ENCODE data around the gene ST6GALNAC3. TPM values are rescaled to one million over a fixed set of nuclear protein-coding genes. Genes with fewer than 3 reads are reported as not detected.
"Not testable (repeated sequence)": the region's sequence is repeated elsewhere in the genome, so short reads cannot be mapped to it uniquely, and the experiment has no call there.

ST6GALNAC3 gene
- total RNA-seq, 1 donor from 2014 or later, result 3.9 TPM

DNA sequence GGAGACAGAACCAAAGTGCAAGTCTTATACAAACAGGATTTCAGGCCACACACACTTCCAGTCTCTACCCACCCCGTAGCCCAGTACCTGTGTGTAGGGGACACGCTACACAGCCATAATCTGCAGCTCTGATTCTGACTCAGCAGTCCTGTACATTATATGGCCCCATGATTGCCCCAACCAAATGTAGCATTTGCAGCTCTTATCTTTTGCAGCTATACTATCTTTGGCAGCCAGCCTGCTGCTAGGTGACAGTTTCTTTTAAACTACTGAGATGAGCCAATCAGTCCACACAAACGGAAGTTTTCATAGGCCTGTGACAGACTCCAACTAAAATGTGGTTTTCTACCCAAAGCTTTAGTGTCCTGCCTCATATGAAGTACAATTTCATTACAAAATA lies 533.2 kb downstream of the ST6GALNAC3 start:
- no peak for DNase-seq (ENCODE audit: missing footprints)
- ATAC-seq, result no peak
- intact Hi-C loops (cut with DNase I), result no loop called here

DNA sequence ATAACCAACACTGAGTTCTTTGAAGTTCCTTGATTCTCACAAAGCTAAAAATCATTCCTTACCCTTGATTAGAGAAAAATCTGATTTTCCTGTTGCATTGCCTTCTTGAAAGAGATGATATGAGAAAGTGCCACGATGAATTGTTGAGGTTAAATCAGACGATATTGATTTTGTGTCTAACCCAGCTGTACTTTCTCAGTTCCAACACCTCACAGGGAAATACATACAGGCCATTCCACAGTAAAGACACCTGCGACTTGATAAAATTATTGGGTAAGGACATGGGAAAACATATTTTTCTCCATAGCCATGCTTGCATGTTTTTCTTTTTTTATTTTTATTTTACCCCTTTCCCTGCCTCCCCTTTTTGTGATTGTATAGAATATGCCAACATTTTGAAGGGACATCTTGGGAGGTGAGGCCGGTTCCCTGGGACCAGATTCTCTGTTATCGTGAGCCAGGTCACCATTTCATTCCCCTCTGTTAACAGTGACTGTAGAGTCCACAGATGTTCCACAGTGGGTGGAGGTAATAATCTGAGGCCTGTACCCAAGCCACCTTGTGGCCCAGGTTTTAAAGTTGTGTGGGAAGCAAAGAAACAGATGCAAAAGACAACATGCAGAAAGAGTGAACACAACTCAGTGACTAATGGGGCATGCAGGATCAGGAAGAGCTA lies 537.4 kb downstream of the ST6GALNAC3 start:
- ATAC-seq (no peak), DNase-seq (ENCODE audit: missing footprints) (no peak)
- intact Hi-C loops (cut with DNase I), result no loop called here

DNA sequence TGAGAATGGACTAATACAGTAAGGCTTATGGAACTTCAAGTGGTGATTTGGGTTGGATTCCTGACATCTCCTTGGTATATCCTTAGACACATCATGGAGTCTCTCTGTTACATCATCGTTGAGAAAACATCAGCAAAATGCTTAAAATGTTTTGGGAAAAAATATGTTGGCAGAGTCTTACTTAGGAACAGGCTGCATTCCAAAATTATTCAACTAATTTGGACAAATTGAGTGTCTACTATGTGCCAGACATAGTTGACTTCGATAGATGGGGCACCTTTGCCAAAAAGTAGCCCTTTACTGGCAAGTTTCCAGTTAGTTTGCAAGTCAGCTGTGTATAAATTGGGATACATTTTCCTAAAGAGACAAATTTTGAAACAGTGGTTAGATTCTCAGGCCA lies 539.3 kb downstream of the ST6GALNAC3 start:
- DNase-seq (ENCODE audit: missing footprints), result no peak
- intact Hi-C loops (cut with DNase I), result no loop called here
- ATAC-seq, result no peak

DNA sequence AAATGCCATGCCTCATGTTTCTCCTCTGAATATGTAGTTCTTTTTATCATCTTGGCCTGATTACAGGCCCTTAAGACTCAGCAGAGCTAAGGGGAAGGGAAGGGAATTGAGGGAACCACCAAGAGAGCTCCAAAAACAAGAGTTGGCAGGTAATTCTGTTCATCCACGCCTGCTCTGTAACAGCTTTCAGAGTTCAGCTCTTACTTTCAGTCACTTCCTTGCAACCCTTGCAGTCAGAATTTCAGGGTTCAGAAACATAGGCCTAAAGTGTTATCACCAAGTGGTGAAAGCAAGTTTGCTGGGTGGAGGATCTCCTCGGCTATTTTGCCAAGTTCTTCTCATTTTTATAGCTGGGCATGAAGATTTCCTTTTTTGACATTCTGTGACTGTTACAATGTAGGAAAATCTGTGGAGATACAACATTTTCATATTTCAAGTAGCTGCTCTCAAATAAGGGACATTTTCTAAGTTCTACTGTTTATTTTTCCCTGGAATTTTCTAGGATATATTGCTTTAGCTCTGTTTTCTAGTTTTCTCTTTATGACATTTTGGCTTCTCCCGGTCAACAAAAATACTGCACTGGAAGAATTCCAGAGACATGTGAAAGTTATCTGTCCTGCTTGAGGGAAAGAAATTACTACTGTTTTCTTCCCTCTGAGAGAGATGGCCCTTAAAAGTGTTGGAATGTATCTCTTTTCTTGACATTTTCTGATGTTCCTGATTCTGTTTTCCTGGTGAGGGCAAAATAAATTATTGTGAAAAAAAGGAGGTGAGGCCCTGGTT lies 540.9 kb downstream of the ST6GALNAC3 start:
- DNase-seq (ENCODE audit: missing footprints), result no peak
- intact Hi-C loops (cut with DNase I), result no loop called here
- ATAC-seq, result no peak

DNA sequence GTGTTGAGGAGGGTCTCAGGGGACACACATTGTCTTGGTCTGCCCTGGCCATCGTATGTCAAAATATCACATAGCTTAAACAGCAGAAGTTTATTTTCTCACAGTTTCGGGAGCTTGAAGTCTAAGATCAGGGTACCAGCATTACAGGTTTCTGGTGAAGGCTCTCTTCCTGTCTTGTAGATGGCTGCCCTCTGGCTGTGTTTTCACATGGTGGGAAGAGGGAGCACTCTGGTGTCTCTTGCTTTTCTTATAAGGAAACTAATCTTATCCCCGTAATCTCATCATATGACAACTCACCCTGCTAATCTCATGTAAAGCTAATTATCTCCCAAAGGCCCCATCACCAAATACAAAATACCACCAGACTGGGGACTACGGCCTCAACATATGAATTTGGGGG lies 545.8 kb downstream of the ST6GALNAC3 start:
- intact Hi-C loops (cut with DNase I), result no loop called here
- ATAC-seq (no peak), DNase-seq (ENCODE audit: missing footprints) (no peak)

DNA sequence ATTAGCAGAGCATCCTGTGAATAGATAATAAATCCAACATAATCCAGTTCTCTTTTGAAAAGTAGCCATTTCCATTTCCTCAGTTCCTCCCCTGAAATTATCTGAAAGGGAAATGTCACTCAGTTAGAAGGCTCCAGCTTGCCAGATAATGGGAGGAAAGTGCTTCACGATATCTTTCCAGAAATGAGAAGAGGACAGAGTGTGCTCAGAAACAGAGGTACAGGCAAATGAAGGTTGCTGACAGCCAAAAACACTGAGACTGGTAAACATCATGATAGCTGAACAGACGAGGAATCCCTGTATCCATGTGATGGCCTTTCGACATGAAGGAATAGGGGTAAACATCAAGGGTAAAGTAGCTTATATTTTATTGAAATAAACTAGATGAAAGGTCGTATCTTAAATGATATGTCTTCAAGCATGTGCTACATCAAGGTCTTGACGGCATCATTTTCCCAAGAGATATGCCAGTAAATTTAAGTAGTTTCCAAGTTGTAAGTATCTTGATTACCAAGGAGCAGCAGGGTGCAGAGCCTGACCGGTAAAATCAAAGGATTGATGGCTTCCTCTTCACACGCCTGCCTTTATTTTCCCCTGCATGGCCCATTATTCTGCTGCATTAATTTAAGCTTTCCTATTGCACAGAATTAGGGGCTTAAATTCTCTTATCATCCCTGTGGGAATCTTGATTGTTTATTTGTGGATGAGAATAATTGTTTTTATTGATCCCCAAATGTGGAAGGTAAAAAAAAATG lies 548.4 kb downstream of the ST6GALNAC3 start:
- intact Hi-C loops (cut with DNase I), result no loop called here
- ATAC-seq (no peak), DNase-seq (ENCODE audit: missing footprints) (no peak)

DNA sequence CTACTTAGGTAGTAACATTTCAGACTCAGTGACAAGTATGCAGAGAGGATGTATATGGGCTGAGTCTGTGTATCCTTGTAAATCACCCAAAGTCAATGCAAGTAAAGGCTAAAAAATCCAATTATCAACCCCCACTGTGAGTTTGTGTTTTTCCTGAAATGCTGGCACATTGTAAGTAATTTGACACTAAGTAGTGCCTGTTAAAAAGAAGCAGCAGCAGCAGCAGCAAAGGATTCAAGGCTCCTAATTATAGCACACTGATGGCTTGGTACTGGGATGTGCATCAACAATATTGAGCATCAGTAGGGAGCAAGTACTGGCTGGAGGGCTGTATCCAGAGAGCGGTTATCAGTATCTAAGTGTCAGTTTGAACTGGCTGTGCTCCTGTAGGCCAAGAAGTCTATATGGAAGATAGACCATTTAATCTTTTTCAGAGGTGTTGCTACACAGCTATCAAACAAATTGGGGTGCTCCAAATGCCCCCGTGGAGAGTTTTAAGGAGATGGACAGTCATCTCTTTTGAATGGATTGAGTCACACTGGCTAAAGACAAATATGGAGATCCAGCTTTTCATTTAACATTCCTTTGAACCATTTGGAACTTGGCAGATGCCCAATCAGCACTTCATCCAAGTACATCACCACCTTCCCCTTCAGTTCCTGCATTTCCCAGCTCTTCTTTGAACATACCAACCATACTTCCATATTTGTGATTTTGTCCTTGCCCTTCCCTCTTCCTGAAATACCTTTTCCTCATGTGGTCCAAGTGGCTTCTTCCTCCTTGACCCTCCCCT lies 551.5 kb downstream of the ST6GALNAC3 start:
- DNase-seq (ENCODE audit: missing footprints) (no peak), ATAC-seq (no peak)
- intact Hi-C loops (cut with DNase I), result no loop called here

DNA sequence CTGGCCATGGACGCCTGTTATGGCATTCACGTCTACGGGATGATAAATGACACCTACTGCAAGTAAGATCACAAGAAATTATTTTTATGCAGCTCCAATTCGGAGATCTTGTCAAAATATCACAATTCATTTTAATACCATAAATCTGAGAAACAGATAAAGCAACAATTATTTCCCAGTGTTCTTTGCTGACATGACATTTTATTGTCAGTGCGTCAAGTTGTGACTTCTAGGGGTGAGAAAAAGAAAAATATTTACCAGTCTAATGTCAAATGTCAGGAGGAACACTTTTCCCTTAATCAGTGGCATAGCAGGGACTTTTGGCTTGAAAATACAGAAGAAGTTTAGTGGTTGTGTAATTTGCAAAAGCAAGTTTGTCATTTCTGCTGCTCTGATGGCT lies 553.0 kb downstream of the ST6GALNAC3 start:
- intact Hi-C loops (cut with DNase I), result no loop called here
- ATAC-seq, result no peak
- no peak for DNase-seq (ENCODE audit: missing footprints)

DNA sequence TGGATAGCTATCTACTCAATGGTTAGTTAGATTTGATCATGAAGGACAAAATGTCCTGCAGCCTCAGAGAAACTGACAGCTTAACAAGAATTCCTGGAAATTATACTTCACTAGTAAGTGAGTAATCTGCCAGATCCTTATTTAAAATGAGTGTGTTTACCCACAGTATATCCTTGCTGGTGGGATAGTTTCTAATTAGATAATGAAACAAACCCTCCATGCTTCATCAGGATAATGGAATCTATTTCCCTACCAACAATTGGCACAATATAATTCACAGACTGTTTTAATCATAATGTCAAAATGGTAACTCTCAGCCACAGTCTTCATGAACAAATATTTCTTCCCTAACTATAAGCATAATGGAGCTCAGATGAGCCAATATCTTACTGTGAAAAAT lies 553.4 kb downstream of the ST6GALNAC3 start:
- DNase-seq (ENCODE audit: missing footprints) (no peak), ATAC-seq (no peak)
- intact Hi-C loops (cut with DNase I), result no loop called here

DNA sequence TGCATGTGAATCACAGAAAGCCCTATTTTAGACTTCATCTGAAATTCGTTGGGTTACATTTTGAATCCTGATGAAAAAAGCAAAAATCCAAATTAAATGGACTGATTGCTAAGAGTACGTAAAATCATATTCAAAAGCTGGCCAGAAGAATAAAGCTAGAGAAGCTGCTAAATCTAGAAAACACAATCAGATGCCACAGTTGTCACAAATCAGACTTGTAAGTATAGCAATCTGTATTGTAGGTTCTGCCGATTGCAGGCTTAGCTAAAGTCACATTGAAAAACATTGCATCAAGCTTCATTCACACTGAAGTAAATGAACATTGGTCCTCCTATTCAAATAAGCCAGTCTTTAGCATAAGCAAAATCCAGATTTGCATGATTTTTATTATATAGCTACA lies 557.6 kb downstream of the ST6GALNAC3 start:
- ATAC-seq (no peak), DNase-seq (ENCODE audit: missing footprints) (no peak)
- intact Hi-C loops (cut with DNase I), result no loop called here

DNA sequence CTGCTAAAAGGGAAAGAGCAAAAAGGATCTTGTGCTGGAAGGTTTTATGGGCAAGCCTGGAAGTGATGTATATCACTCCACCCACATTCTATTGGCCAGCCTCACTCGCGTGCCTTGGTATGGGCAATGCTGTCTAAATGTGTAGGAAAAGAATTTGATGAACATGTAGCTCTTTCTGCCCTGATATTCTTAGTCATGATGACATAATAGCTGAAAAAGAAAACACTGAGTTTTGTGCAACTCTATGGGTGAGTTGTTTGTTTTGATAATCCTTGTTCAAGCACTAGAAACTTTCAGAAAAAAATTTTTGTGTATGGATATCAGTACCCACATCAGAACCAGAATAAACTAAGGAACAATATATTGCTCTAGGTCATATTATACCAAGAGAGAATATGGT lies 561.2 kb downstream of the ST6GALNAC3 start:
- no peak for ATAC-seq
- intact Hi-C loops (cut with DNase I), result no loop called here
- DNase-seq (ENCODE audit: missing footprints), result no peak

DNA sequence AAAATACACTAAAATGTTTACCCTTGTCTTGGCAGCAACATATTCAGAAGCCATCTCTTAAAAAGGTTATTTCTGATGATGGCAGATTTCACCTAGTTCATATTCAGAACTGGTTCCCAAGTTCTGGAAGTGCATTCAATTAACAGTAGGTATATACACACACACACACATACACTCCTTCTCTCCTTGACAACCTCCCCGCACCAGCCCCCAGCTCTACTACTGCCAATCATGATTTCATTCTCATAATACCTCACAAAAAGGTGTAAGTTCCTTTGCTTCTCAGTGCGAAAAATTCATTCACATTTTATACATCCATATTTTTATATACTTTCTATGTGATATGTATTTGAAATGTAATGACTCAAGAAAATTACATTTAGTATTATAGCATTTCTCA lies 564.6 kb downstream of the ST6GALNAC3 start:
- DNase-seq (ENCODE audit: missing footprints), result no peak
- intact Hi-C loops (cut with DNase I), result no loop called here
- no peak for ATAC-seq

DNA sequence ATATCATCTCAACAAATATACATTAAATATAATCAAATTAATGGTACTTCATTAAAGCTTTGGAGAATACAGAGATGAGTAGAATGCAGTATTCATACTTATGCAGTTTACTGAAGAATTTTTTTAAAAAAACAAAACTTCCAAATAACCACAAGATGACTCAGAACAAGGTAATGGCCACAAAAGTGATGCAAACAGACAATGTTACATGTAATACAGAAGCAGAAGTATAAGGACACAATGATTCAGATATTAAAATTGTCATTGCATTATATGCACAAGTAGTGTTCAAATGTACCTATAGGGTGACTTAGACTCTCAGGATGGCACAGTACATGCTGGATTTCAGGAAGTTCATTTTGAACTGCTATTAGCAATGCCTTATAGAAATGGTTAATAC lies 565.5 kb downstream of the ST6GALNAC3 start:
- no peak for DNase-seq (ENCODE audit: missing footprints)
- no peak for ATAC-seq
- intact Hi-C loops (cut with DNase I), result no loop called here

DNA sequence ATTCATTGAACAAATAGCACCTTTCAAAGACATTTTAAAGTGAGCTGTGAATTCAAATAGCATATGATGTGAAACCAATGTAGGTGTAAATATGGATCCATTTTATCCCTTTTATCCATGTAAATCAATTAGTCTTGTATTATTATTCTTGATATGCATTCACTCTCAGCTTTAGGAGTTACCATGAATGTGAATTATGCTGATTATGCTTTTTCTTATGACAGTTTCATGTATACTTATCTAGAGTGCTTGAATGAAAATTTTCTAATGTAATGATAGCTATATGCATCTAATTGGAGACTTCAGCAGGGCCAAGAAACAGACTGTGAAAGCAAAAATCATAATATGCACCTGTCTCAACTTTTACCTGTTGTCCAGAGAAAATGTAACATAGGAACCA lies 566.2 kb downstream of the ST6GALNAC3 start:
- ATAC-seq (no peak), DNase-seq (ENCODE audit: missing footprints) (no peak)
- intact Hi-C loops (cut with DNase I), result no loop called here

DNA sequence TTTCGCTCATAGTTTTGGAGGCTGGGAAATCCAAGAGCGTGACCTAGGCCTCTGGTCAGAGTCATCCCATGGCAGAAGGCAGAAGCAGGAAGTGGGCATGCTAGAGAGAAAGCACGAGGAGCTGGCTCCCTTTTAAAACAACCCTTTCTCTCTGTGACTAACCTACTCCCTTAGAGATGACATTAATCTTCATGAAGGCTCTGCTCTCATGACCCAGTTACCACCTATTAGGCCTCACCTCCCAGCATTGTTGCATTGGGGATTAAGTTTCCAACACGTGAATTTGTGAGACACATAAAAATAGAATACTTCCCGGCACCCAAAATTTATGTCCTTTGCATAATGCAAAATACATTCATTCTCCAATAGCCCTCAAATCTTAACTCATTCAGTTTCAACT lies 569.6 kb downstream of the ST6GALNAC3 start:
- intact Hi-C loops (cut with DNase I), result no loop called here
- ATAC-seq (no peak), DNase-seq (ENCODE audit: missing footprints) (no peak)

DNA sequence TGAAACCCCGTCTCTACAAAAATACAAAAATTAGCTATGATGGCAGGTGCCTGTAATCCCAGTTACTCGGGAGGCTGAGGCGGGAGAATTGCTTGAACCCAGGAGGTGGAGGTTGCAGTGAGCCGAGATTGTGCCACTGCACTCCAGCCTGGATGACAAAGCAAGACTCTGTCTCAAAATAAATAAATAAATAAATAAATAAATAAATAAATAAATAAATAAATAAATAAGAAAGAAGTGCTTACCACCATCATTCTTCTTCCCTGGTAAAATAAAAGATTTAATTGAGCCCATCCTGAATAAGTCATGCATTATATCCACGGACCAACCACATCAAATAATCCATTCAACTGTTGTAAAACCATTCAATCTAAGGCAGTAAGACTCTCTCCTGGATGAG lies 578.3 kb downstream of the ST6GALNAC3 start:
- intact Hi-C loops (cut with DNase I); ATAC-seq; DNase-seq (ENCODE audit: missing footprints): not testable (repeated sequence)

DNA sequence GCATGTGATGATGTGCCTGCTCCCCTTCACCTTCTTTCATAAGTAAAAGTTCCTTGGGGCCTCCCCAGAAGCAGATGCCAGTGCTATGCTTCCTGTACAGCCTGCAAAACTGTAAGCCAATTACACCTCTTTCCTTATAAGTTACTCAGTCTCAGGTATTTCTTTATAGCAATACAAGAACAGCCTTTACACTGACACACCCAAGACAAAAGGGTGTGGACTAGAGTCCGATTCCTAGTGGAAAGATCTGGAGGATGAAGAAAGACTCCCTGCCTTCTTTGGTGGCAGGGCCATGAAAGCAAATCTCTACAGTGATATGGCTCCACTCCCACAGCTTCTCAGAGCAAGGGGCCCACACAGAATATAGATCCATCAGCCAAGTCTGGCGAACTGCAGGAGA lies 583.1 kb downstream of the ST6GALNAC3 start:
- ATAC-seq (no peak), DNase-seq (ENCODE audit: missing footprints) (no peak)
- intact Hi-C loops (cut with DNase I), result no loop called here

DNA sequence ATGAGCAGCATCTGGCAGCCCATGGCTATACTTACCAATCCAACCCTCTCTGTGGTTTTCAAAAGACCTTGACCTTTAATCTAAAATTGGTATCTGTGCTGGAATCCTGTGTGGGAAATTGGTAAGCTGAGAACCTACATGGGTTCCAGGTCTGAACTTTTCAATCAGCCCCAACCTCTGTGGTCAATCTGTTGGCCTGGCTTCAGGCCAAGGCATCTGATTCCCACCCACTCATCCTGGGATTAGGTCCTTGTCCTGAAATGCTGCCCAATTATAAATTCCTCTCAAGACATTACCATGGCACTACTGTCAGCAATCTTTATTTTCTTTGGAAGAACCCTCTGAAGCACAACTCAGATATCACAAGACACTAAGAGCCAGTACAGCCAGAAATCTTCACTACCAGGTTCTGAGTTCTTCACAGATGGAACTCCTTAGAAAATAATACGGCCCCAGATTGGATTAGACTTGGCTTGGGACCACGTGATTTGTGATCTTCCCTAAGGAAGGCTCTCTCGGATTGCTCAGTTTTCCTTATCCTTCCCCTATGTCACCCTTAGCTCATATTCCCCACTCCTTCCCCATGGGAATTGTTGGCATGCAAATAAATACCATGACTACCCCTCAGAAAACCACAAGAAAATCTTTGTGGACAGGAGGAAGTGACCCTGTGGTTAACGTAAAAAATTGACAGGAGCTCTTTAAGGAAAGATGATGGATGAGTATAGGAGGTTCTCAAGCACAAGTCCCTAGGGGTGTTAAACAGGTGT lies 584.8 kb downstream of the ST6GALNAC3 start:
- intact Hi-C loops (cut with DNase I), result no loop called here
- no peak for ATAC-seq
- no peak for DNase-seq (ENCODE audit: missing footprints)
